ENCODE data around the gene MRPL14.

The MRPL14 gene

DNA sequence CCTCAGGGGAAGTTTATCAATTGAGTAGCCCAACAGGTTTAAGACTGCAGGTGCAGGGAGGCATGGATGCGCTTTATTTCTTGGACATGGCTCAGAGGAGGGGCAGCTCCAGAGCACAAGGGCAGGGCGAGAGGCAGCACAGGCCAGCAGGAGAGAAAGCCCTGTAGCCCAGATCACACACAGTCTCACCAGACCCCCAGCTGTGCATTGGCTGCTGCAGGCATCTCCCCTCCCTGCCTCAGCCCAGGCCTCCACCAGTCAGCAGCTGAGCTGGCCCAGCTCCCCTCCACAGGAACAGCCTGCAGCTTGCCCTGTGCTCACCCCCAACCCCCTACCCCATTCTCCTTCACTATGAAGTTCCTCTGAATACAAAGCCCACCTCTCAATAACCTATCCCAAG lies 24.7 kb downstream of the MRPL14 start:
- no peaks in the 10 kb centered on the region for H3K9me3 ChIP-seq (ENCODE audit: insufficient read depth, low read depth, low read length)
- peaks cover 9% of the 10 kb centered on the region for H3K4me1 ChIP-seq (ENCODE audit: insufficient read depth, low read length, poor library complexity, severe bottlenecking)
- H3K4me2 ChIP-seq (ENCODE audit: low read depth, low read length, poor library complexity, severe bottlenecking) = no peak overlapping the region
- no peak overlapping the region for H2AFZ ChIP-seq (ENCODE audit: low read length)
- peaks cover 19% of the 10 kb centered on the region; the same call in 1 of the 2 replicates for H3K36me3 ChIP-seq (ENCODE audit: insufficient read depth, low read length)
- no peaks in the 10 kb centered on the region for H3F3A ChIP-seq (ENCODE audit: low read depth)
- H3K27me3 ChIP-seq (ENCODE audit: insufficient read depth, low read length, poor library complexity, severe bottlenecking) = no peaks in the 10 kb centered on the region
- TF ChIP-seq EZH2phosphoT487 (IDR thresholded peaks at IDR 0.05; ENCODE audit: borderline replicate concordance) = no peak
- TF ChIP-seq, protein P1, sequence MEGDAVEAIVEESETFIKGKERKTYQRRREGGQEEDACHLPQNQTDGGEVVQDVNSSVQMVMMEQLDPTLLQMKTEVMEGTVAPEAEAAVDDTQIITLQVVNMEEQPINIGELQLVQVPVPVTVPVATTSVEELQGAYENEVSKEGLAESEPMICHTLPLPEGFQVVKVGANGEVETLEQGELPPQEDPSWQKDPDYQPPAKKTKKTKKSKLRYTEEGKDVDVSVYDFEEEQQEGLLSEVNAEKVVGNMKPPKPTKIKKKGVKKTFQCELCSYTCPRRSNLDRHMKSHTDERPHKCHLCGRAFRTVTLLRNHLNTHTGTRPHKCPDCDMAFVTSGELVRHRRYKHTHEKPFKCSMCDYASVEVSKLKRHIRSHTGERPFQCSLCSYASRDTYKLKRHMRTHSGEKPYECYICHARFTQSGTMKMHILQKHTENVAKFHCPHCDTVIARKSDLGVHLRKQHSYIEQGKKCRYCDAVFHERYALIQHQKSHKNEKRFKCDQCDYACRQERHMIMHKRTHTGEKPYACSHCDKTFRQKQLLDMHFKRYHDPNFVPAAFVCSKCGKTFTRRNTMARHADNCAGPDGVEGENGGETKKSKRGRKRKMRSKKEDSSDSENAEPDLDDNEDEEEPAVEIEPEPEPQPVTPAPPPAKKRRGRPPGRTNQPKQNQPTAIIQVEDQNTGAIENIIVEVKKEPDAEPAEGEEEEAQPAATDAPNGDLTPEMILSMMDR (conservative IDR thresholded peaks at IDR 0.05; ENCODE audit: low read length) = no peak
- no peaks in the 10 kb centered on the region for H3K9me2 ChIP-seq (replicated peaks; ENCODE audit: low read depth, low read length)
- H3K79me2 ChIP-seq (ENCODE audit: insufficient read depth, low read length) = no peaks in the 10 kb centered on the region
- no peak overlapping the region for H3K9ac ChIP-seq (ENCODE audit: low read depth, low read length, poor library complexity, severe bottlenecking)
- H4K20me1 ChIP-seq (ENCODE audit: insufficient read depth, low read length, poor library complexity, severe bottlenecking) = no peaks in the 10 kb centered on the region
- H3K4me3 ChIP-seq (ENCODE audit: low read length, poor library complexity, severe bottlenecking) = no peak overlapping the region

DNA sequence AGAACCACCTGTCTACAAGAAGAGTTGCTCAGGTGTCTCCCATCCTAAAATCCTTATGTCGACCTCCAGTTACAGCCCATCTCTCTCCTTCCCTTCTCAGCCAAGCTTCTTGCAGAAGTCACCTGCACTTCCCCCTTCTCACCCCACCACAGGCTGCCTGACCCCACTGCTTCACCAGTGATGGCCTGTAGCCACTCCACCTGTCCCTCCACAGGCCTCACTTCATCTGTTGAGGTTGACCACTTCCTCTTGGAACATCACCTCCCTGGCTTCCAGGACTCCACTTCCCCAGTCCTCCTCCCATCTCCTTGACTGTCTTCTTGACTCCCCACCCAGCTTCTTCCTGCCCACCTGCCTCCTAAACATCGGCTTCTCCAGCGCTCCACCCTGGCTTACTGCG lies 25.4 kb downstream of the MRPL14 start:
- H3K4me1 ChIP-seq (ENCODE audit: insufficient read depth, low read length, poor library complexity, severe bottlenecking) = peaks cover 9% of the 10 kb centered on the region
- peaks cover 19% of the 10 kb centered on the region; the same call in 1 of the 2 replicates for H3K36me3 ChIP-seq (ENCODE audit: insufficient read depth, low read length)
- H3K4me2 ChIP-seq (ENCODE audit: low read depth, low read length, poor library complexity, severe bottlenecking) = no peak overlapping the region
- no peaks in the 10 kb centered on the region for H3K79me2 ChIP-seq (ENCODE audit: insufficient read depth, low read length)
- no peak overlapping the region for H2AFZ ChIP-seq (ENCODE audit: low read length)
- no peaks in the 10 kb centered on the region for H3K9me3 ChIP-seq (ENCODE audit: insufficient read depth, low read depth, low read length)
- H3F3A ChIP-seq (ENCODE audit: low read depth) = no peaks in the 10 kb centered on the region
- no peaks in the 10 kb centered on the region for H4K20me1 ChIP-seq (ENCODE audit: insufficient read depth, low read length, poor library complexity, severe bottlenecking)
- H3K9me2 ChIP-seq (replicated peaks; ENCODE audit: low read depth, low read length) = no peaks in the 10 kb centered on the region
- no peak overlapping the region for H3K4me3 ChIP-seq (ENCODE audit: low read length, poor library complexity, severe bottlenecking)
- no peak overlapping the region for H3K9ac ChIP-seq (ENCODE audit: low read depth, low read length, poor library complexity, severe bottlenecking)
- H3K27me3 ChIP-seq (ENCODE audit: insufficient read depth, low read length, poor library complexity, severe bottlenecking) = no peaks in the 10 kb centered on the region
- TF ChIP-seq, protein P1 (conservative IDR thresholded peaks at IDR 0.05; ENCODE audit: low read length) = no peak
- no peak for TF ChIP-seq EZH2phosphoT487 (IDR thresholded peaks at IDR 0.05; ENCODE audit: borderline replicate concordance)

DNA sequence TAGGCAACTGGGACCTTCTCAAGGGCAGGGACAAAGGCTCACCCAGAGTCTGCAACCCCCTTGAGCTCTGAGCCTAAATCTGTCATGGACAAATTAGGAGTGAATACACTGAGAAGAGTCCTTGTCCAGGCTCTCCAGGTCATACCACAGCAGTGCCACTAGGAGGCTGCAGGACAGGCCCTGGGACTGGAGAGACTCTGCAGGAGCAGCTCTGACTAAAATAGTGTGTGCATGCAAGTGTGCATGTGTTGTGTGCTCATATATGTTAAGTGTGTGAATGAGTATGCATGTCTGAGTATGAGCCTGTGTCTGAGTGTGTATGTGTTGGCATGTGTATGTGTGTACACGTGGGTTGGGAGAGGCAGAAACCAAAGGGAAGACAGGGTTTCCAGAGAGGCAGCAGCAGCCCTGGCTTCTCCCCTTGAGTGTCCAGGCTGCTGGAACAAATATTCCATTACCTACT lies 27.1 kb downstream of the MRPL14 start:
- no peak for TF ChIP-seq EZH2phosphoT487 (IDR thresholded peaks at IDR 0.05; ENCODE audit: borderline replicate concordance)
- TF ChIP-seq, protein P1 (conservative IDR thresholded peaks at IDR 0.05; ENCODE audit: low read length) = peak; percentile 64
- H3K4me3 ChIP-seq (ENCODE audit: low read length, poor library complexity, severe bottlenecking) = no peak overlapping the region
- H2AFZ ChIP-seq (ENCODE audit: low read length) = no peak overlapping the region
- H3K27me3 ChIP-seq (ENCODE audit: insufficient read depth, low read length, poor library complexity, severe bottlenecking) = no peaks in the 10 kb centered on the region
- H3K36me3 ChIP-seq (ENCODE audit: insufficient read depth, low read length) = peaks cover 19% of the 10 kb centered on the region; the same call in 1 of the 2 replicates
- no peaks in the 10 kb centered on the region for H3K9me3 ChIP-seq (ENCODE audit: insufficient read depth, low read depth, low read length)
- no peak overlapping the region for H3K4me2 ChIP-seq (ENCODE audit: low read depth, low read length, poor library complexity, severe bottlenecking)
- H4K20me1 ChIP-seq (ENCODE audit: insufficient read depth, low read length, poor library complexity, severe bottlenecking) = no peaks in the 10 kb centered on the region
- H3K79me2 ChIP-seq (ENCODE audit: insufficient read depth, low read length) = no peaks in the 10 kb centered on the region
- no peaks in the 10 kb centered on the region for H3F3A ChIP-seq (ENCODE audit: low read depth)
- no peaks in the 10 kb centered on the region for H3K9me2 ChIP-seq (replicated peaks; ENCODE audit: low read depth, low read length)
- peaks cover 9% of the 10 kb centered on the region for H3K4me1 ChIP-seq (ENCODE audit: insufficient read depth, low read length, poor library complexity, severe bottlenecking)
- no peak overlapping the region for H3K9ac ChIP-seq (ENCODE audit: low read depth, low read length, poor library complexity, severe bottlenecking)
